Mammary epithelial cell (primary cell): Measurements from ENCODE around the gene CCDC178.

ENCODE experiments used
- EZH2 ChIP-seq: IDR thresholded peaks from 2 replicates; pipeline ENCODE4 v1.6.1; 2012; ENCODE audit warnings: low read length, inconsistent platforms, borderline replicate concordance
- TF ChIP-seq, protein P1 (sequence below), 2 donors: IDR thresholded peaks in 1 of 2; conservative IDR thresholded peaks in 1 of 2; 2 replicates each; pipeline ENCODE4 v1.5.1; 2011 to 2012; ENCODE audit warnings: inconsistent platforms in 2 of 2, low read length in 2 of 2, mild to moderate bottlenecking in 2 of 2, control low read depth in 1 of 2, low read depth in 1 of 2; ENCODE audit not compliant: insufficient read depth in 1 of 2; ENCODE audit errors: extremely low read depth in 1 of 2

DNA sequence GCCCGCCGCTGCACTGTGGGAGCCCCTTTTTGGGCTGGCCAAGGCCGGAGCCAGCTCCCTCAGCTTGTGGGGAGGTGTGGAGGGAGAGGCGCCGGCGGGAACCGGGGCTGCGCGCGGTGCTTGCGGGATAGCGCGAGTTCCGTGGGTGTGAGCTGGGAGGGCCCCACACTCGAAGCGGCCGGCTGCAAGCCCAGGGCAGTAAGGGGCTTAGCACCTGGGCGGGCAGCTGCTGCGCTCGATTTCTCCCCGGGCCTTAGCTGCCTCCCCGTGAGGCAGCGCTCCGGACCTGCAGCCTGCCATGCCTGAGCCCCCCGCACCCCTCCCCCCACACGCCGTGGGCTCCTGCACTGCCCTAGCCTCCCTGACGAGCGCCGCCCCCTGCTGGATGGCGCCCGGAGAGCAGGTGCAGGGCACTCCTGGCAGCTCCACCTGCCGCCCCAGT lies 124.4 kb downstream of the CCDC178 start:
- TF ChIP-seq, protein P1, sequence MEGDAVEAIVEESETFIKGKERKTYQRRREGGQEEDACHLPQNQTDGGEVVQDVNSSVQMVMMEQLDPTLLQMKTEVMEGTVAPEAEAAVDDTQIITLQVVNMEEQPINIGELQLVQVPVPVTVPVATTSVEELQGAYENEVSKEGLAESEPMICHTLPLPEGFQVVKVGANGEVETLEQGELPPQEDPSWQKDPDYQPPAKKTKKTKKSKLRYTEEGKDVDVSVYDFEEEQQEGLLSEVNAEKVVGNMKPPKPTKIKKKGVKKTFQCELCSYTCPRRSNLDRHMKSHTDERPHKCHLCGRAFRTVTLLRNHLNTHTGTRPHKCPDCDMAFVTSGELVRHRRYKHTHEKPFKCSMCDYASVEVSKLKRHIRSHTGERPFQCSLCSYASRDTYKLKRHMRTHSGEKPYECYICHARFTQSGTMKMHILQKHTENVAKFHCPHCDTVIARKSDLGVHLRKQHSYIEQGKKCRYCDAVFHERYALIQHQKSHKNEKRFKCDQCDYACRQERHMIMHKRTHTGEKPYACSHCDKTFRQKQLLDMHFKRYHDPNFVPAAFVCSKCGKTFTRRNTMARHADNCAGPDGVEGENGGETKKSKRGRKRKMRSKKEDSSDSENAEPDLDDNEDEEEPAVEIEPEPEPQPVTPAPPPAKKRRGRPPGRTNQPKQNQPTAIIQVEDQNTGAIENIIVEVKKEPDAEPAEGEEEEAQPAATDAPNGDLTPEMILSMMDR (conservative IDR thresholded peaks at IDR 0.05 in 1 of 2, IDR thresholded peaks at IDR 0.05 in 1 of 2; ENCODE audit: extremely low read depth in 1 of 2, insufficient read depth in 1 of 2, low read depth in 1 of 2, low read length in 2 of 2), result no peak
- no peak for TF ChIP-seq EZH2
